Sigmoid colon (tissue), 4 donors: ENCODE measurements around the gene ADM2.

ENCODE experiments used
- EP300 ChIP-seq, 4 donors: sonication (generic); formaldehyde crosslinking; IDR thresholded peaks; one replicate each; pipeline ENCODE4 v1.6.1; 2017; ENCODE audit warnings: antibody characterized with exemption in 4 of 4
- POLR2A ChIP-seq, 2 donors: fragments of 450-650 bp; IDR thresholded peaks; one replicate each; pipeline ENCODE4 v1.6.1; 2016; ENCODE audit warnings: antibody characterized with exemption in 2 of 2, mild to moderate bottlenecking in 2 of 2, moderate library complexity in 2 of 2
- POLR2AphosphoS5 ChIP-seq, 4 donors: sonication (generic); formaldehyde crosslinking; IDR thresholded peaks; one replicate each; pipeline ENCODE4 v1.6.1; 2017; ENCODE audit warnings: antibody characterized with exemption in 4 of 4
- TF ChIP-seq, protein P1 (sequence below), 4 experiments: fragments of 450-650 bp in 3 of 4; fragments of 200-600 bp in 1 of 4; IDR thresholded peaks; one replicate each; pipeline ENCODE4 v1.5.1; 2016 to 2019; ENCODE audit warnings: antibody characterized with exemption in 4 of 4, mild to moderate bottlenecking in 3 of 4, moderate library complexity in 2 of 4

DNA sequence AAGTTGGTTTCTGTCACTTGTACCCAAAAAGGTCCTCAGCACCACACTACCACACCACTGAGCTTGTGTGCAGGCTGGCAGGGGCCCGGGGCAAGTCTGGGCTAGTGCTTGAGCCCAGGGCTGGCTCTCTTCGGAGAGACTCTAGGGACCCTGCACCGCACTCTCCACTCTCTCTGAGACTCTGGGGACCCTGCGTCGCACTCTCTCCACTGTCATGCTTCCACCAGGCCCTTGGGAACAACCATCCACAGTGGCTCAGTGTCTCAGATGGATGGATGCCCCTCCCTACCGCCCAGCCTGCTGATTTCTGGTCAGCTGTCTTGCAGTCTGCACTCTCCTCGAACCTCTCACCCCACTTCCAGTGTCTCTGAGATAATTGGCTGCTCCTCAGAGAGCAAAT, 4.5 kb upstream of the ADM2 start:
- TF ChIP-seq, protein P1, sequence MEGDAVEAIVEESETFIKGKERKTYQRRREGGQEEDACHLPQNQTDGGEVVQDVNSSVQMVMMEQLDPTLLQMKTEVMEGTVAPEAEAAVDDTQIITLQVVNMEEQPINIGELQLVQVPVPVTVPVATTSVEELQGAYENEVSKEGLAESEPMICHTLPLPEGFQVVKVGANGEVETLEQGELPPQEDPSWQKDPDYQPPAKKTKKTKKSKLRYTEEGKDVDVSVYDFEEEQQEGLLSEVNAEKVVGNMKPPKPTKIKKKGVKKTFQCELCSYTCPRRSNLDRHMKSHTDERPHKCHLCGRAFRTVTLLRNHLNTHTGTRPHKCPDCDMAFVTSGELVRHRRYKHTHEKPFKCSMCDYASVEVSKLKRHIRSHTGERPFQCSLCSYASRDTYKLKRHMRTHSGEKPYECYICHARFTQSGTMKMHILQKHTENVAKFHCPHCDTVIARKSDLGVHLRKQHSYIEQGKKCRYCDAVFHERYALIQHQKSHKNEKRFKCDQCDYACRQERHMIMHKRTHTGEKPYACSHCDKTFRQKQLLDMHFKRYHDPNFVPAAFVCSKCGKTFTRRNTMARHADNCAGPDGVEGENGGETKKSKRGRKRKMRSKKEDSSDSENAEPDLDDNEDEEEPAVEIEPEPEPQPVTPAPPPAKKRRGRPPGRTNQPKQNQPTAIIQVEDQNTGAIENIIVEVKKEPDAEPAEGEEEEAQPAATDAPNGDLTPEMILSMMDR (IDR thresholded peaks at IDR 0.05), result no peak
- TF ChIP-seq POLR2A (IDR thresholded peaks at IDR 0.05) (no peak), EP300 (IDR thresholded peaks at IDR 0.05) (no peak), POLR2AphosphoS5 (IDR thresholded peaks at IDR 0.05) (no peak)
